SH-SY5Y (cell line): ENCODE results near the gene TBC1D16.

Source experiments
- GATA2 ChIP-seq: IDR thresholded peaks from 2 replicates; pipeline ENCODE4 v1.6.1; 2011; ENCODE audit warnings: mild to moderate bottlenecking, low read depth, low read length
- GATA3 ChIP-seq: IDR thresholded peaks from 2 replicates; pipeline ENCODE4 v1.6.1; 2011; ENCODE audit warnings: low read depth, mild to moderate bottlenecking, low read length, moderate library complexity

GRCh38 chr17:79980246-79981043 lies 55.2 kb downstream of the TBC1D16 start:
- no peak for TF ChIP-seq GATA3
- no peak for TF ChIP-seq GATA2
